ENCODE results near the gene BMS1. TPM values are rescaled to one million over a fixed set of nuclear protein-coding genes. Genes with fewer than 3 reads are reported as not detected.

BMS1 gene
- total and polyA plus RNA-seq, 2 of the 4 experiments (the other 2 are of a cell fraction) = 7.5 to 22.9 TPM

GRCh38 chr10:42864575-42864974 lies 82.0 kb downstream of the BMS1 start:
- H3K36me3 ChIP-seq (ENCODE audit: control insufficient read depth, insufficient read depth, low read length) = no peaks in the 10 kb centered on the region
- H3K9ac ChIP-seq (ENCODE audit: low read depth, low read length) = no peak overlapping the region
- H3K79me1 ChIP-seq (ENCODE audit: low read depth in 1 of 2, low read length in 2 of 2) = no peaks in the 10 kb centered on the region
- no peak for ATAC-seq (ENCODE audit: low read depth)
- no peak overlapping the region for H3K23ac ChIP-seq (ENCODE audit: low read depth, low read length)
- no peaks in the 10 kb centered on the region for H3K9me3 ChIP-seq (ENCODE audit: control insufficient read depth, insufficient read depth, low read length)
- TF ChIP-seq CTCF (conservative IDR thresholded peaks at IDR 0.05; ENCODE audit: low read depth, low read length) (peak; percentile 40), POLR2A (IDR thresholded peaks at IDR 0.05; ENCODE audit: low read depth, low read length) (no peak)
- H2BK15ac ChIP-seq (ENCODE audit: low read depth, low read length) = no peak overlapping the region
- H2AK5ac ChIP-seq (ENCODE audit: low read depth, low read length) = no peak overlapping the region
- H3K4me3 ChIP-seq (ENCODE audit: insufficient read depth, low read depth, low read length) = no peak overlapping the region
- H3K9me1 ChIP-seq (ENCODE audit: insufficient read depth, low read length) = no peaks in the 10 kb centered on the region
- no peak overlapping the region for H4K8ac ChIP-seq (ENCODE audit: low read depth in 2 of 2, low read length in 2 of 2)
- no peak overlapping the region for H3K27ac ChIP-seq (ENCODE audit: insufficient read depth, low read length)
- no peaks in the 10 kb centered on the region for H3K4me1 ChIP-seq (ENCODE audit: control insufficient read depth, insufficient read depth, low read length)
- ChIA-PET CTCF (interaction anchor here (1.2 kb wide), 1 partner anchor 9 kb away, joined by 3 read pairs; no protein-coding TSS in a partner anchor), POLR2A (ENCODE audit: unreplicated experiment) (no interaction called here)
- H2BK120ac ChIP-seq (ENCODE audit: low read depth, low read length) = no peak overlapping the region
- H2AFZ ChIP-seq (replicated peaks; ENCODE audit: low read length, poor library complexity) = peak overlapping the region; percentile 70
- 0% methylated on average over 1 of the region's 8 CpGs; no CpG with 5 or more reads in 1 of the 2 experiments for WGBS, 2 experiments (ENCODE audit: extremely low coverage in 2 of 2, insufficient read length in 1 of 2)
- H2BK20ac ChIP-seq (ENCODE audit: low read depth, low read length) = no peak overlapping the region
- BruUV-seq (replicated peaks) = no TSS peak
- dilution Hi-C loops (cut with HindIII; ENCODE audit: low sequenced_read_pairs, unreplicated experiment) (no loop called here), in situ Hi-C loops (cut with MboI; ENCODE audit: low sequenced_read_pairs) (no loop called here), intact Hi-C loops (cut with micrococcal nuclease) (loop anchor here (10.0 kb wide), 1 partner anchor 690 kb away; no protein-coding TSS in a partner anchor)
- no peak overlapping the region for H4K5ac ChIP-seq (ENCODE audit: low read depth, low read length)
- H2BK5ac ChIP-seq (ENCODE audit: low read depth, low read length, poor library complexity, severe bottlenecking) = no peak overlapping the region
- no peak overlapping the region for H3K4me2 ChIP-seq (ENCODE audit: low read depth, low read length)
- H3K4ac ChIP-seq (ENCODE audit: low read depth, low read length) = no peak overlapping the region
- no peak overlapping the region for H3K18ac ChIP-seq (ENCODE audit: low read depth, low read length)
- no peak overlapping the region for H3K14ac ChIP-seq (replicated peaks; ENCODE audit: low read depth, low read length)
- peak; percentile 9 for DNase-seq
- no peaks in the 10 kb centered on the region for H4K20me1 ChIP-seq (ENCODE audit: insufficient read depth, low read length)
- H2AK9ac ChIP-seq (replicated peaks; ENCODE audit: low read depth, low read length, poor library complexity) = no peak overlapping the region
- no peak overlapping the region for H3K56ac ChIP-seq (ENCODE audit: extremely low read depth, insufficient read depth, low read length)
- peaks cover 27% of the 10 kb centered on the region for H3K27me3 ChIP-seq (ENCODE audit: control insufficient read depth, insufficient read depth, low read length)
- H4K91ac ChIP-seq (ENCODE audit: insufficient read depth, low read depth, low read length) = no peak overlapping the region

All from IMR-90 (cell line).